Left lung (tissue), 14 donors: ENCODE results near the gene STRN3. TPM values are rescaled to one million over a fixed set of nuclear protein-coding genes. Genes with fewer than 3 reads are reported as not detected.

Experiments
- ATAC-seq: fragments of 200-7000 bp; cut with Tn5 transposase; one replicate; pipeline ENCODE4 v1.9.1; 2020; ENCODE audit warnings: moderate library complexity
- DNase-seq, 4 donors: peaks; one replicate each; pipeline ENCODE4 v3.0.0-alpha.2; 2013 to 2020
- H3K27ac ChIP-seq, 2 donors: fragments of 200-600 bp; sonication (generic) in 1 of 2; one replicate each; pipeline versions ENCODE4 v1.5.0 to v1.8.0; 2020 to 2021
- H3K27me3 ChIP-seq, 2 donors: fragments of 200-600 bp; sonication (generic) in 1 of 2; one replicate each; pipeline versions ENCODE4 v1.5.0 to v1.8.0; 2020 to 2021
- H3K36me3 ChIP-seq, 2 donors: fragments of 200-600 bp; sonication (generic) in 1 of 2; one replicate each; pipeline versions ENCODE4 v1.5.0 to v1.8.0; 2020 to 2021
- H3K4me1 ChIP-seq, 2 donors: fragments of 200-600 bp; one replicate each; pipeline ENCODE4 v1.8.0; 2021
- H3K4me3 ChIP-seq, 2 donors: fragments of 200-600 bp; sonication (generic) in 1 of 2; one replicate each; pipeline versions ENCODE4 v1.5.0 to v1.8.0; 2020 to 2021; ENCODE audit warnings: mild to moderate bottlenecking in 1 of 2
- H3K9me3 ChIP-seq, 2 donors: fragments of 200-600 bp; sonication (generic) in 1 of 2; one replicate each; pipeline versions ENCODE4 v1.5.0 to v1.8.0; 2020 to 2021
- intact Hi-C, 2 donors: fragments of 100-400 bp; cut with DNase I; formaldehyde crosslinking; loops; one replicate each; pipeline versions ENCODE4 v1.11.2 to v1.14.2; 2022
- long read RNA-seq, 12 donors: library from polyadenylated mRNA in 2 of 12; unstranded in 2 of 12; transcript quantifications; one replicate each; pipeline ENCODE4 v2.0.0 and lab custom pipeline, GENCODE V29; 2019 to 2026
- polyA plus RNA-seq, 6 donors: library from polyadenylated mRNA; unstranded; fragments of 120-200 nt; gene quantifications; one replicate each; pipeline ENCODE4 v1.2.1, GENCODE V29; 2013; ENCODE audit not compliant: insufficient read length in 6 of 6
- total RNA-seq, 2 donors: library from RNA; stranded (reverse); fragmentation: NEBNext Ultra II Directional; extraction: Animal tissue kit (Norgen Biotek cat#: 25700); gene quantifications; one replicate each; pipeline ENCODE4 v1.2.1, GENCODE V29; 2021
- TF ChIP-seq, protein P1 (sequence below), 2 donors: fragments of 200-600 bp; sonication (generic) in 1 of 2; IDR thresholded peaks; one replicate each; pipeline versions ENCODE4 v1.5.0 to v1.8.0; 2021; ENCODE audit warnings: antibody characterized with exemption in 2 of 2
- donor health status: DM: no; HTN: yes; CAD: no.
- donor health status: DM: no; HTN: no; CAD: no.

STRN3 gene, protein sequence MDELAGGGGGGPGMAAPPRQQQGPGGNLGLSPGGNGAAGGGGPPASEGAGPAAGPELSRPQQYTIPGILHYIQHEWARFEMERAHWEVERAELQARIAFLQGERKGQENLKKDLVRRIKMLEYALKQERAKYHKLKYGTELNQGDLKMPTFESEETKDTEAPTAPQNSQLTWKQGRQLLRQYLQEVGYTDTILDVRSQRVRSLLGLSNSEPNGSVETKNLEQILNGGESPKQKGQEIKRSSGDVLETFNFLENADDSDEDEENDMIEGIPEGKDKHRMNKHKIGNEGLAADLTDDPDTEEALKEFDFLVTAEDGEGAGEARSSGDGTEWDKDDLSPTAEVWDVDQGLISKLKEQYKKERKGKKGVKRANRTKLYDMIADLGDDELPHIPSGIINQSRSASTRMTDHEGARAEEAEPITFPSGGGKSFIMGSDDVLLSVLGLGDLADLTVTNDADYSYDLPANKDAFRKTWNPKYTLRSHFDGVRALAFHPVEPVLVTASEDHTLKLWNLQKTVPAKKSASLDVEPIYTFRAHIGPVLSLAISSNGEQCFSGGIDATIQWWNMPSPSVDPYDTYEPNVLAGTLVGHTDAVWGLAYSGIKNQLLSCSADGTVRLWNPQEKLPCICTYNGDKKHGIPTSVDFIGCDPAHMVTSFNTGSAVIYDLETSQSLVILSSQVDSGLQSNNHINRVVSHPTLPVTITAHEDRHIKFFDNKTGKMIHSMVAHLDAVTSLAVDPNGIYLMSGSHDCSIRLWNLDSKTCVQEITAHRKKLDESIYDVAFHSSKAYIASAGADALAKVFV
- total RNA-seq (10 to 100 TPM; 31.7 to 32.9 TPM), polyA plus RNA-seq (10 to 100 TPM; 37.6 to 54.7 (median 48.7) TPM)
- long read RNA-seq, donor 1, partial matches to known transcripts: 11 of 14 reads
- long read RNA-seq, donor 1, other reads (novel, unspliced or antisense): 0 of 14 reads
- long read RNA-seq, donor 2: 0 reads
- long read RNA-seq, donor 3, partial matches to known transcripts: 10 of 13 reads
- long read RNA-seq, donor 3, other reads (novel, unspliced or antisense): 0 of 13 reads
- long read RNA-seq, donor 4, partial matches to known transcripts: 0 of 4 reads
- long read RNA-seq, donor 4, other reads (novel, unspliced or antisense): 4 of 4 reads
- long read RNA-seq, donor 5, partial matches to known transcripts: 13 of 29 reads
- long read RNA-seq, donor 5, other reads (novel, unspliced or antisense): 14 of 29 reads
- long read RNA-seq, donor 6, partial matches to known transcripts: 0 of 3 reads
- long read RNA-seq, donor 6, other reads (novel, unspliced or antisense): 0 of 3 reads
- long read RNA-seq, donor 7: 0 reads
- long read RNA-seq, donor 8, partial matches to known transcripts: 10 of 12 reads
- long read RNA-seq, donor 8, other reads (novel, unspliced or antisense): 0 of 12 reads
- long read RNA-seq, donor 9: 0 reads
- long read RNA-seq, donor 10: 0 reads
- long read RNA-seq, donor 11, partial matches to known transcripts: 19 of 34 reads
- long read RNA-seq, donor 11, other reads (novel, unspliced or antisense): 15 of 34 reads
- long read RNA-seq, donor 12, partial matches to known transcripts: 0 of 1 reads
- long read RNA-seq, donor 12, other reads (novel, unspliced or antisense): 0 of 1 reads

DNA sequence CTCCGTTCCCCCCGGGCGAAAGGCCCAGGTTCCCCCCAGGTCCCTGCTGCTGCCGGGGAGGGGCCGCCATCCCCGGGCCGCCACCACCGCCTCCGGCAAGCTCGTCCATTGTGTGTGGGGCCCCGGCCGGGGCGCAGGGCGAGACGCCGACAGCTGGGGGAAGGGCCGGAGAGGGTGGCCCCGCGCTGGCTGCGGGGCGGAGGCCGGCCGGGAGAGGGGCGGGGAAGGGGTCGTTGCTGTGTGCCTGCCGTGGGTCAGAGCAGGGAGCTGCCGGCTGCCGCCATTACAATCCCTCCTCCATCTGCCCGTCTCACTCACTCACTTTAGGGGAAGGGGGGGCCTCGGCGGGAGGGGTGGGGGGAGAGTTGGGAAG lies at the start of gene STRN3:
Gene STRN3 (minus strand): TSS at position 303 of the 373 bp plus-strand sequence. CDS start 194 bp downstream, at position 109.
- Histone ChIP-seq H3K27me3 (no peaks in the 10 kb centered on the region), H3K9me3 (no peaks in the 10 kb centered on the region), H3K4me3 (peak within 1 kb of the TSS; percentile 91 to 97), H3K27ac (peak within 1 kb of the TSS; percentile 98), H3K4me1 (peaks cover 7 to 19% of the 10 kb centered on the region in 2 donors), H3K36me3 (no peaks in the 10 kb centered on the region)
- TF ChIP-seq, protein P1, sequence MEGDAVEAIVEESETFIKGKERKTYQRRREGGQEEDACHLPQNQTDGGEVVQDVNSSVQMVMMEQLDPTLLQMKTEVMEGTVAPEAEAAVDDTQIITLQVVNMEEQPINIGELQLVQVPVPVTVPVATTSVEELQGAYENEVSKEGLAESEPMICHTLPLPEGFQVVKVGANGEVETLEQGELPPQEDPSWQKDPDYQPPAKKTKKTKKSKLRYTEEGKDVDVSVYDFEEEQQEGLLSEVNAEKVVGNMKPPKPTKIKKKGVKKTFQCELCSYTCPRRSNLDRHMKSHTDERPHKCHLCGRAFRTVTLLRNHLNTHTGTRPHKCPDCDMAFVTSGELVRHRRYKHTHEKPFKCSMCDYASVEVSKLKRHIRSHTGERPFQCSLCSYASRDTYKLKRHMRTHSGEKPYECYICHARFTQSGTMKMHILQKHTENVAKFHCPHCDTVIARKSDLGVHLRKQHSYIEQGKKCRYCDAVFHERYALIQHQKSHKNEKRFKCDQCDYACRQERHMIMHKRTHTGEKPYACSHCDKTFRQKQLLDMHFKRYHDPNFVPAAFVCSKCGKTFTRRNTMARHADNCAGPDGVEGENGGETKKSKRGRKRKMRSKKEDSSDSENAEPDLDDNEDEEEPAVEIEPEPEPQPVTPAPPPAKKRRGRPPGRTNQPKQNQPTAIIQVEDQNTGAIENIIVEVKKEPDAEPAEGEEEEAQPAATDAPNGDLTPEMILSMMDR (IDR thresholded peaks at IDR 0.05): no peak
- ATAC-seq: no peak
- intact Hi-C loops: no loop called here
- DNase-seq: no peak

DNA sequence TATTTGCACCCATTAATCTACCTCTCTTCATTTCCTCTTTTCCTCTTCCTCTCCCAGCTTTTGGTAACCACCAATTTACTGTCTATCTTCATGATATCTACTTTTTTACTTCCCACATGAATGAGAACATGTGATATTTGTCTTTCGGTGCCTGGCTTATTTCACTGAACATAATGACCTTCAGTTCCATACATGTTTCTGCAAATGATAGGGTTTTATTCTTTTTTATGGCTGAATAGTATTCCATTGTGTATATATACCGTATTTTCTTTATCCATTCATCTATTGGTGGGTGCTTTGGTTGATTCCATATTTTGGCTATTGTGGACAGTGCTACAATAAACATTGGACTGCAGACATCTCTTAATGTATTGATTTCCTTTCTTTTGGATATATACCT lies 49.0 kb upstream of the STRN3 start:
- DNase-seq (no peak), ATAC-seq (no peak)
- Histone ChIP-seq H3K4me3 (no peak overlapping the region), H3K27ac (no peak overlapping the region), H3K36me3 (peaks cover 0 to 3% of the 10 kb centered on the region in 2 donors), H3K4me1 (no peaks in the 10 kb centered on the region), H3K9me3 (no peaks in the 10 kb centered on the region), H3K27me3 (no peaks in the 10 kb centered on the region)
- TF ChIP-seq, protein P1 (IDR thresholded peaks at IDR 0.05): no peak
- intact Hi-C loops: no loop called here

DNA sequence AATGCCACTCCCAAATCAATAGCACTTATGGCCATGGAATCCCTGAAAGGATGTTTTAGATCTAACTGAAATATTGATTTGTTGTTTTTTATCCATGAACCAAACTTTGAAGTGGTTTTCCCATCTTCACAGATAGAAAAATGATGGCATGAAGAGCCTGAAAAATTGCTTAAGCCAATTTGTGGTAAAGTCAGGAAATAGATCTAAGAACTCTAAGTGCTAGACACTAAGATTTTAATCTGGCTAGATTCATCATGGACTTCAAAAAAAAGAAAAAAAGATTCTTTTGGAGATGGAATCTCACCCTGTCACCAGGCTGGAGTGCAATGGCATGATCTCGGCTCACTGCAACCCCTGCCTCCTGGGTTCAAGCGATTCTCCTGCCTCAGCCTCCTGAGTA lies 45.0 kb upstream of the STRN3 start:
- TF ChIP-seq, protein P1 (IDR thresholded peaks at IDR 0.05): no peak
- Histone ChIP-seq H3K36me3 (peaks cover 0 to 3% of the 10 kb centered on the region in 2 donors), H3K4me3 (no peak overlapping the region), H3K27ac (no peak overlapping the region), H3K4me1 (peaks cover 5 to 21% of the 10 kb centered on the region in 2 donors), H3K27me3 (no peaks in the 10 kb centered on the region), H3K9me3 (no peaks in the 10 kb centered on the region)
- DNase-seq (no peak), ATAC-seq (no peak)
- intact Hi-C loops: no loop called here

DNA sequence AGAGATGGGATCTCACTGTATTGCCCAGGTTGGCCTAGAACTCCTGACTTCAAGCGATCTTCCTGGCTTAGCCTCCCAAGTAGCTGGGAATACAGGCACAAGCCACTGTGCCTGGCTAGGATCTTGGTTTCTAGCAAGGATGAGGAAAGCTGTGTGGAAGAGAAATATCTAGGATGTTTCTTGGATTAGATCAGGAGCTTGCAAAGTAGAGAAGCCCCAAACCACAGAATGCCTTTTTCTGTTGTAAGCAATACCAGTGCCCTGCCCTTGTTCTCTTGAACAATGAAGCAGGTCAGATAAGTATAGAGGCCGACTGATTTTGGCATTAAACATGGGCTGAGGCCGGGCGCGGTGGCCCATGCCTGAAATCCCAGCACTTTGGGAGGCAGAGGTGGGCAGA lies 44.3 kb upstream of the STRN3 start:
- DNase-seq: no peak
- Histone ChIP-seq H3K4me1 (peaks cover 5 to 21% of the 10 kb centered on the region in 2 donors), H3K27me3 (no peaks in the 10 kb centered on the region), H3K36me3 (peaks cover 0 to 3% of the 10 kb centered on the region in 2 donors), H3K27ac (no peak overlapping the region), H3K9me3 (no peaks in the 10 kb centered on the region), H3K4me3 (no peak overlapping the region)
- ATAC-seq: peak; percentile 26
- intact Hi-C loops: no loop called here
- TF ChIP-seq, protein P1 (IDR thresholded peaks at IDR 0.05): no peak
